Keratinocyte (primary cell): ENCODE data around the gene RANBP9.
A peak's percentile ranks its signal among the peaks of the same experiment; 100 is the strongest.

Source experiments
- CTCF ChIP-seq, 3 experiments: IDR thresholded peaks in 1 of 3; conservative IDR thresholded peaks in 1 of 3; optimal IDR thresholded peaks in 1 of 3; 2 replicates in 2 of 3; 3 replicates in 1 of 3; pipeline versions ENCODE3 to v1.5.1; 2011; ENCODE audit warnings: low read length in 3 of 3, mild to moderate bottlenecking in 3 of 3, moderate library complexity in 2 of 3, control low read depth in 1 of 3, inconsistent platforms in 1 of 3; ENCODE audit not compliant: insufficient read depth in 2 of 3; ENCODE audit errors: extremely low read depth in 1 of 3
- EZH2 ChIP-seq: IDR thresholded peaks from one replicate; pipeline ENCODE4 v1.6.1; 2012; ENCODE audit warnings: inconsistent platforms, mild to moderate bottlenecking, low read length, moderate library complexity

DNA sequence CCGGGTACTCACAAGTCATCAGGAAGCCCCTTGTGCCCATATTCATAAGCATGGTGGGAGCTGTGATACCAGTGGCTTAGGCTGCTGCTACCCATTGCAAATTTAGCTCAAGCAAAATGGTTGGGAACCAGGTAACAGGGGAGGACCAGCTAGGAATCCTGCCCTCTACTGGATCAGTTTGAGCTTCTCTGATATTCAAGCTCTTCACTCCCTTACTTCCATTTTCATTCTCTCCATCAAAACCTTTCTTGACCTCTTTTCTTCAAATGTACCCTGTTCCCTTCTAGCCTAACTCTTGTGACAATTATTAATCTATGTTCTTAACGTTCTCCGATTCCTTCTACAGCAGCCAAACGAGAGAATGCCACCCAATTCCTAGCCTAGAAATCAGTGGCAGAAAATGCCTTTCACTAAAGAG, 86.8 kb downstream of the RANBP9 start:
- TF ChIP-seq CTCF (optimal IDR thresholded peaks at IDR 0.05 in 1 of 3, IDR thresholded peaks at IDR 0.05 in 1 of 3, conservative IDR thresholded peaks at IDR 0.05 in 1 of 3; ENCODE audit: extremely low read depth in 1 of 3, insufficient read depth in 2 of 3, low read length in 3 of 3) (peak; percentile 61 to 78 (median 72)), EZH2 (no peak)
